Activated CD4-positive, alpha-beta T cell treated with anti-CD3 and anti-CD28 coated beads, Interleukin-2, amount 50 U/mL, for 1 hour (primary cell): Measurements from ENCODE around the gene AKR1D1.
"Not testable (repeated sequence)": the region's sequence is repeated elsewhere in the genome, so short reads cannot be mapped to it uniquely, and the experiment has no call there.

ENCODE experiments used
- DNase-seq: peaks from one replicate; pipeline ENCODE4 v3.0.0-alpha.2; 2020

AKR1D1 gene

GRCh38 chr7:138125598-138126111 lies 49.4 kb downstream of the AKR1D1 start:
- DNase-seq = no peak

- no peak for DNase-seq
Measured at GRCh38 chr7:138126928-138127327, 50.7 kb downstream of the AKR1D1 start.

- no peak for DNase-seq
Measured at GRCh38 chr7:138127996-138128395, 51.7 kb downstream of the AKR1D1 start.

- no peak for DNase-seq
Measured at GRCh38 chr7:138129551-138130165, 53.4 kb downstream of the AKR1D1 start.

- DNase-seq = no peak
Measured at GRCh38 chr7:138137423-138138171, 61.3 kb downstream of the AKR1D1 start.

- no peak for DNase-seq
Measured at GRCh38 chr7:138138244-138138643, 62.0 kb downstream of the AKR1D1 start.

- DNase-seq = no peak
Measured at GRCh38 chr7:138142583-138143201, 66.4 kb downstream of the AKR1D1 start.

- no peak for DNase-seq
Measured at GRCh38 chr7:138144958-138145357, 68.7 kb downstream of the AKR1D1 start.

- DNase-seq = not testable (repeated sequence)
Measured at GRCh38 chr7:138146221-138146620, 70.0 kb downstream of the AKR1D1 start.

GRCh38 chr7:138146757-138147734 lies 70.8 kb downstream of the AKR1D1 start:
- not testable (repeated sequence) for DNase-seq

GRCh38 chr7:138151731-138152577 lies 75.7 kb downstream of the AKR1D1 start:
- no peak for DNase-seq

- no peak for DNase-seq
Measured at GRCh38 chr7:138154661-138155060, 78.4 kb downstream of the AKR1D1 start.

GRCh38 chr7:138157702-138158101 lies 81.4 kb downstream of the AKR1D1 start:
- DNase-seq = no peak

- DNase-seq = no peak
Measured at GRCh38 chr7:138158739-138159528, 82.7 kb downstream of the AKR1D1 start.

GRCh38 chr7:138161600-138162081 lies 85.4 kb downstream of the AKR1D1 start:
- peak; percentile 68 for DNase-seq

GRCh38 chr7:138162236-138162635 lies 86.0 kb downstream of the AKR1D1 start:
- DNase-seq = no peak

GRCh38 chr7:138163800-138164199 lies 87.5 kb downstream of the AKR1D1 start:
- no peak for DNase-seq

- DNase-seq = no peak
Measured at GRCh38 chr7:138164804-138165203, 88.5 kb downstream of the AKR1D1 start.

- no peak for DNase-seq
Measured at GRCh38 chr7:138166681-138167080, 90.4 kb downstream of the AKR1D1 start.

- DNase-seq = no peak
Measured at GRCh38 chr7:138167222-138167621, 91.0 kb downstream of the AKR1D1 start.

- no peak for DNase-seq
Measured at GRCh38 chr7:138167869-138168296, 91.6 kb downstream of the AKR1D1 start.
